Progenitor cell of endocrine pancreas (in vitro differentiated cells): ENCODE measurements around the gene SLC24A4. TPM values are rescaled to one million over a fixed set of nuclear protein-coding genes. Genes with fewer than 3 reads are reported as not detected.

Experiments used
- DNase-seq: peaks from one replicate; pipeline ENCODE4 v3.0.0; 2021; ENCODE audit warnings: low spot score; ENCODE audit not compliant: unreplicated experiment
- H3K27ac Mint-ChIP-seq: 2 replicates; pipeline ENCODE4 v1.8.0; 2021; ENCODE audit warnings: mild to moderate bottlenecking, moderate library complexity, mixed read lengths
- H3K27me3 Mint-ChIP-seq: 2 replicates; pipeline ENCODE4 v1.8.0; 2021; ENCODE audit warnings: mixed read lengths
- H3K36me3 Mint-ChIP-seq: 2 replicates; pipeline ENCODE4 v1.8.0; 2022; ENCODE audit warnings: mixed read lengths; ENCODE audit not compliant: insufficient read depth
- H3K4me1 Mint-ChIP-seq: 2 replicates; pipeline ENCODE4 v1.8.0; 2021; ENCODE audit warnings: low read depth, mixed read lengths
- H3K4me3 Mint-ChIP-seq: 2 replicates; pipeline ENCODE4 v1.8.0; 2021; ENCODE audit warnings: low read depth, mild to moderate bottlenecking, moderate library complexity, mixed read lengths
- H3K9me3 Mint-ChIP-seq: 2 replicates; pipeline ENCODE4 v1.8.0; 2021; ENCODE audit warnings: low read depth, mixed read lengths
- CTCF ChIP-seq: fragments of 200-600 bp; sonication (generic); IDR thresholded peaks from one replicate; pipeline ENCODE4 v1.5.0; 2021; ENCODE audit warnings: antibody characterized with exemption, mild to moderate bottlenecking; ENCODE audit not compliant: unreplicated experiment
- total RNA-seq: library from RNA; stranded (reverse); gene quantifications from 2 replicates; pipeline ENCODE4 v1.2.1, GENCODE V29; 2021

The SLC24A4 gene
- total RNA-seq, 1 donor from 2014 or later, result not detected

DNA sequence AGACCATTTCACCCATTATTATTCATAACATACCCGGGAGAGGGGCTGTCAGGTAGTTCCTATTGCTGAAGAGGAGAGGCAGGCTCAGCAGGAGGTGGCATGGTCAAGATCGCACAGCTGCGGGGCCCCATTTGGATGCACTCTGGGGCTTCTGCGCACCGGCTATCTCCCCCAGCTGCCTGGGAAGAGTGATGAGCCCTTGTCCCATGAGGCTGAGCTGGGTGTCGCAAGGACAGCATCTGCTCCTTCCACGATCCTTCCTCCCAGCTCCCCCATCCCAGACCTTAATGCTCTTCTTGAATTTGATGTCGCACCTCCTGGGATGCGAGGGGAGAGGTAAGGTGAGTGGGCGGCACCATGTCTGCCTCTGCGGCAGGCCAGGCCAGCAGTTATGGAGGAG, 62.6 kb downstream of the SLC24A4 start:
- TF ChIP-seq CTCF, result no peak
- peaks cover 29% of the 10 kb centered on the region for H3K27me3 Mint-ChIP-seq
- H3K4me1 Mint-ChIP-seq, result peaks cover 2% of the 10 kb centered on the region
- no peaks in the 10 kb centered on the region for H3K9me3 Mint-ChIP-seq
- H3K27ac Mint-ChIP-seq, result no peak overlapping the region
- H3K36me3 Mint-ChIP-seq, result no peaks in the 10 kb centered on the region
- no peak overlapping the region for H3K4me3 Mint-ChIP-seq
- no peak for DNase-seq

DNA sequence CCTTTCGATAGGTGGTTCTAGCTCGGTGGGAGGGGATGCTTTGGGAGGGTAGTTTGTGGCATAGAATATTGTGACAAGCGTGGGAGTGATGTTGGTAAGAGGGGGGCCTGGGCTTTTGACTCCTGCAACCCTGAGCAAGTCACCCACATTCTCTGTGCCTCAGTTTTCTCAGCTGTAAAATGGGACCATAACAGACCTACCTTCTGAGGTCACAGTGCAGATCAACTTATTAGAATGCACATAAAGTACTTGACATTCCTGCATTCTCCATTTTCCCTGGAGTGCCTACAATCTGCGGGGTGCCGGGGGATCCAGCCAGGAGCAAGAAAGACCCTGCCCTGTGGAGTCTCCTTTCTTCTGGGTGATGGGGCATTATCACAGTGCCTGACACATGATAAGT, 63.2 kb downstream of the SLC24A4 start:
- no peak overlapping the region for H3K4me3 Mint-ChIP-seq
- no peak for DNase-seq
- H3K36me3 Mint-ChIP-seq, result no peaks in the 10 kb centered on the region
- H3K9me3 Mint-ChIP-seq, result no peaks in the 10 kb centered on the region
- H3K27me3 Mint-ChIP-seq, result peaks cover 29% of the 10 kb centered on the region
- TF ChIP-seq CTCF, result no peak
- H3K4me1 Mint-ChIP-seq, result peaks cover 2% of the 10 kb centered on the region
- no peak overlapping the region for H3K27ac Mint-ChIP-seq

- no peak for TF ChIP-seq CTCF
- Mint-ChIP-seq H3K36me3 (no peaks in the 10 kb centered on the region), H3K9me3 (no peaks in the 10 kb centered on the region), H3K27me3 (peaks cover 29% of the 10 kb centered on the region), H3K4me1 (peaks cover 2% of the 10 kb centered on the region), H3K4me3 (no peak overlapping the region), H3K27ac (no peak overlapping the region)
- DNase-seq, result no peak
These were observed 63.7 kb downstream of the SLC24A4 start for GRCh38 chr14:92386637-92387036.

GRCh38 chr14:92387578-92387977, 64.6 kb downstream of the SLC24A4 start:
- H3K4me3 Mint-ChIP-seq, result no peak overlapping the region
- H3K27me3 Mint-ChIP-seq, result peaks cover 31% of the 10 kb centered on the region
- TF ChIP-seq CTCF, result no peak
- no peak overlapping the region for H3K27ac Mint-ChIP-seq
- no peaks in the 10 kb centered on the region for H3K36me3 Mint-ChIP-seq
- no peak for DNase-seq
- H3K9me3 Mint-ChIP-seq, result no peaks in the 10 kb centered on the region
- H3K4me1 Mint-ChIP-seq, result peaks cover 2% of the 10 kb centered on the region

DNA sequence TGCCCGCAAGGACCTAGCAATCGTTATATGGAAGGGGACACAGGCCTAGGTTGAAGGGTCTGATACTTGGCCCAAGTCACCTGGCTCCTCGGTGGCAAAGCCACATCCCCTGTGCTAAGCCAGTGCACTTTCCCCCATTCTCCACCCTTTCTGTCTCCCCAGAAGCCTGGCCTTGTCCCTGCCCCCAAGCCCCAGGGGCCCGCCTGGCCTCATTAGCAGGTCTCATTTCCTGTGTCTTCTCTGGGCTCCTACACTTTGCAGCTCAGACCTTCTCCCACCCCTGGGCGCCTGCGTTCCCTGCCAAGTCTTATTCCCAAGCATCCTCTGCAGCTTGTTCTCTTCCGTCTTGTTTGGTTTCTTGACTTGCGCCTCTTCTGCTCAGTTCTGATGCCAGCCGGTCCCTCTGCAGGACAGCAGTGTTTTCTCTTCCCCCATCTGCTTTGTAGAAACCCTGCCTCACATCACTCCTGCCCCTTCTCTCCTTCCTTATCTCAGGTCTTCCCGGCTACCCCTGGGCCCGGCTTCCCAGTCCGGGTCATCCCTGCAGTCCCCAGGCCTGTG, 66.7 kb downstream of the SLC24A4 start:
- H3K4me3 Mint-ChIP-seq, result no peak overlapping the region
- H3K9me3 Mint-ChIP-seq, result no peaks in the 10 kb centered on the region
- H3K27ac Mint-ChIP-seq, result no peak overlapping the region
- no peak for DNase-seq
- H3K36me3 Mint-ChIP-seq, result no peaks in the 10 kb centered on the region
- H3K4me1 Mint-ChIP-seq, result peaks cover 2% of the 10 kb centered on the region
- peaks cover 20% of the 10 kb centered on the region for H3K27me3 Mint-ChIP-seq
- TF ChIP-seq CTCF, result no peak
